Measurements from ENCODE around the gene ICE2. TPM values are rescaled to one million over a fixed set of nuclear protein-coding genes. Genes with fewer than 3 reads are reported as not detected.
A peak's percentile ranks its signal among the peaks of the same experiment; 100 is the strongest.

ICE2 gene
- total RNA-seq, 1 donor from 2014 or later = 69.7 TPM

DNA sequence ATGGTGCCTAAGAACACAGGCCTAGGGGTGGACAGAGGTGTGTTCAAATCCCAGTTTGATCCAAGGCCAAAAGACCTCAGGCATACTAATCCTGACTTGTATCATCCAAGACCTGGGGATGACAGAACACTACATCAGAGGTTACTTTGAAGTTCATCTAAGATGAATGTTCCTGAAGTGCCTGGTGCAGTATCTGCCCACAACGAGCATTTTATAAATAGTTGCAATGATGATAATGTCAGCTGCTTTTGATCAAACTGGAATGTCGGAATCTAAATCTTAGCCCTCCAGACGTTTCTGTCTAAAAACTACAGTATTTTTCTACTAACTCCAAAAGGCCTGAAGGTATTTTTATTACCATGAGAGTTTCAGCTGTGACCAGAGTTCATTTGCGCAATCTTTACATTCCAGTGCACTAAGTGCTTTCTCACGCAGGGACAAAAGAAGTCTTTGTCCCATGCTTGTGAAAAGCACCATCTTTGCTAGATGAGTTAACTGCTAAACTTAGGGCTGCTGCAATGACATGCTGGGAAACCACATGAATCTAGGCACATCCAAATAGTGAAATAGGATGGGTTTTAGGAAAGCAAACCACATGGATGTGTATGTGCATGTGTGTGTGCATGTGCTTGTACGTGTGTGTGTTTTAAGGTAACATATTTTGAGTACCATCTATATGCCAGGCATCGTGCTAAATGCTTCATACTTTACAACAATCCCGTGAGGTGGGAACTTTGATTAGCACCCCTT lies 99.2 kb downstream of the ICE2 start:
- no peaks in the 10 kb centered on the region for H3K27me3 Mint-ChIP-seq (ENCODE audit: low read depth)
- H3K27ac Mint-ChIP-seq (ENCODE audit: unreplicated experiment) = peak overlapping the region; percentile 79
- H3K36me3 Mint-ChIP-seq (ENCODE audit: low read depth) = no peaks in the 10 kb centered on the region
- no peak for DNase-seq (ENCODE audit: low read depth, low spot score)
- peak overlapping the region; percentile 58 for H3K4me3 Mint-ChIP-seq
- TF ChIP-seq, protein P1, sequence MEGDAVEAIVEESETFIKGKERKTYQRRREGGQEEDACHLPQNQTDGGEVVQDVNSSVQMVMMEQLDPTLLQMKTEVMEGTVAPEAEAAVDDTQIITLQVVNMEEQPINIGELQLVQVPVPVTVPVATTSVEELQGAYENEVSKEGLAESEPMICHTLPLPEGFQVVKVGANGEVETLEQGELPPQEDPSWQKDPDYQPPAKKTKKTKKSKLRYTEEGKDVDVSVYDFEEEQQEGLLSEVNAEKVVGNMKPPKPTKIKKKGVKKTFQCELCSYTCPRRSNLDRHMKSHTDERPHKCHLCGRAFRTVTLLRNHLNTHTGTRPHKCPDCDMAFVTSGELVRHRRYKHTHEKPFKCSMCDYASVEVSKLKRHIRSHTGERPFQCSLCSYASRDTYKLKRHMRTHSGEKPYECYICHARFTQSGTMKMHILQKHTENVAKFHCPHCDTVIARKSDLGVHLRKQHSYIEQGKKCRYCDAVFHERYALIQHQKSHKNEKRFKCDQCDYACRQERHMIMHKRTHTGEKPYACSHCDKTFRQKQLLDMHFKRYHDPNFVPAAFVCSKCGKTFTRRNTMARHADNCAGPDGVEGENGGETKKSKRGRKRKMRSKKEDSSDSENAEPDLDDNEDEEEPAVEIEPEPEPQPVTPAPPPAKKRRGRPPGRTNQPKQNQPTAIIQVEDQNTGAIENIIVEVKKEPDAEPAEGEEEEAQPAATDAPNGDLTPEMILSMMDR (conservative IDR thresholded peaks at IDR 0.05) = no peak
- H3K4me1 Mint-ChIP-seq = peaks cover 48% of the 10 kb centered on the region
- H3K9me3 Mint-ChIP-seq = no peaks in the 10 kb centered on the region

DNA sequence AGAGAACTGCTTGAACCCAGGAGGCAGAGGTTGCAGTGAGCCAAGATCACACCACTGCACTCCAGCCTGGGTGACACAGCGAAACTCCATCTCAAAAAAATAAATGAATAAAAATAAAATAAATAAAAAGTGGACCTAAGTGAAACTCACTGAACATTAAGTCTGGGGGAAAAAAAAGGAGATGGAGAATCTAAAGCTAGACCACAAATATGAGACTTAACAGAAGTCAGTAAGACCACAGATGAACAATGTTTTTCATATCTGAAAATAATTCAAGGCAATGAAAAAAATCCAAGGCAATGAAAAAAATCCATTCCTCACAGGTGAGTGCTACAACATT lies 99.8 kb downstream of the ICE2 start:
- TF ChIP-seq, protein P1 (conservative IDR thresholded peaks at IDR 0.05) = no peak
- H3K27ac Mint-ChIP-seq (ENCODE audit: unreplicated experiment) = peak overlapping the region; percentile 36
- H3K36me3 Mint-ChIP-seq (ENCODE audit: low read depth) = no peaks in the 10 kb centered on the region
- peaks cover 54% of the 10 kb centered on the region for H3K4me1 Mint-ChIP-seq
- H3K4me3 Mint-ChIP-seq = no peak overlapping the region
- no peak for DNase-seq (ENCODE audit: low read depth, low spot score)
- no peaks in the 10 kb centered on the region for H3K27me3 Mint-ChIP-seq (ENCODE audit: low read depth)
- no peaks in the 10 kb centered on the region for H3K9me3 Mint-ChIP-seq

DNA sequence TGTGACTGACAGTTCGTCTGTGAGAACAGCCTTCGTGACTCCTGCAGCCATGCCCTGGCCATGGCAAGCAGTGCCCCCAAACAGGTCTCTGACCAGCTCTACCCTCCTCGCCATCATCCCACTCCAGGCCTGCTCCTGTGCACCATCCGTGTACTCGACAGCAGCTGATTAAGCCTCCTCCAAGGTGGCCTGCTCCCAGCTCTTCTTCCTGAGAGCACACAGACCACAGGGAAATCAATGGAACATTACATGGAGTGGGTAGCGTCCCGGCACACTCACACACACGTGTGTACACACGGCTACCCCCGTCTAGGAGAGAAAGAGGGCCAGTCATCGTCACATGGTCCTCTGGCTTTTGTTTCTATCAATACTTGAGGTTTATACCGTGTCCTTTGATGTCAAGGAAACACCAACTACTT lies 102.3 kb downstream of the ICE2 start:
- Mint-ChIP-seq H3K36me3 (ENCODE audit: low read depth) (no peaks in the 10 kb centered on the region), H3K4me1 (peaks cover 64% of the 10 kb centered on the region), H3K27me3 (ENCODE audit: low read depth) (no peaks in the 10 kb centered on the region), H3K4me3 (no peak overlapping the region), H3K27ac (ENCODE audit: unreplicated experiment) (no peak overlapping the region), H3K9me3 (no peaks in the 10 kb centered on the region)
- no peak for DNase-seq (ENCODE audit: low read depth, low spot score)
- TF ChIP-seq, protein P1 (conservative IDR thresholded peaks at IDR 0.05) = no peak

DNA sequence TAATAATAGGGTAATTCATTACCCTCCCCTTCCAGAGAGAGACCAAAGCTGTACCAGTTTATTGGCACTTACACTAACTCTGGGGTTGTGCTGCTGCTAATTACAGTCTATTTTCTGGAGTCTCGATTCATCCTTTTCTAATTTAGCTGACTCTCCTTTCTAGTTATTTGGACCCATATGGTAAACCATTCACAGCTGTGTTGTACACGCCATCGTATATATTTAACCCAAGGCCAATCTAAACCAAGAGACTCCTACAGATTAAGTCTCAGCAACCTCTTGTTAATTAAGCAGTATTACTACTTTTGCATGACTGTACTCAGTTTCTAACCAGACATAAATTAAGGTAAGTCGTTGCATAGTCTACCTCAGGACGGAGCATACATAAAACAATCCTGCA lies 103.6 kb downstream of the ICE2 start:
- Mint-ChIP-seq H3K27me3 (ENCODE audit: low read depth) (no peaks in the 10 kb centered on the region), H3K27ac (ENCODE audit: unreplicated experiment) (no peak overlapping the region), H3K9me3 (no peaks in the 10 kb centered on the region), H3K4me1 (peaks cover 66% of the 10 kb centered on the region), H3K36me3 (ENCODE audit: low read depth) (no peaks in the 10 kb centered on the region), H3K4me3 (no peak overlapping the region)
- TF ChIP-seq, protein P1 (conservative IDR thresholded peaks at IDR 0.05) = no peak
- no peak for DNase-seq (ENCODE audit: low read depth, low spot score)

DNA sequence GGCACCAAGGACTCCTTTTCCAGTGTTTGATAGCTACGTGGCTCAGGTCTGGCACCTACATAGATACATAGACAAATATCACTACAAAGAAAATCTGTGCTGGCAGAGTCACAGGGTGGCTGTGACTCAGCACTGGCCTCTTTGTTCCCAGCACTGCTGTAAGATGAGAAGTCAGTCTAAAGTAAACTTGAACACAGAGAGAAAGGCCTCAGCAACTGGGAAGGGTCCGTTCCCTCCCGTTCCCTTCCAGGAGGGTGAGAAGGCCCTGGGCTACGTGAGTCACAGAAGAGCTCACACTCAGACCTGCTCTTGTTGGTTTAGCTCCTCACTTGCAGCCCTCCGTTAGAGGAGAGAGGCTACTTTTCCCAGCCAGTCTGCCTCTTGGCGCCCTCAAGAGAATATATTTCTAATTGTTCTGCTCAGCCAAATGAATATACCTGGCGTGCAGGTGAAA lies 104.3 kb downstream of the ICE2 start:
- peak overlapping the region; percentile 84 for H3K27ac Mint-ChIP-seq (ENCODE audit: unreplicated experiment)
- H3K9me3 Mint-ChIP-seq = no peaks in the 10 kb centered on the region
- no peaks in the 10 kb centered on the region for H3K27me3 Mint-ChIP-seq (ENCODE audit: low read depth)
- H3K4me1 Mint-ChIP-seq = peaks cover 66% of the 10 kb centered on the region
- H3K36me3 Mint-ChIP-seq (ENCODE audit: low read depth) = peaks cover 2% of the 10 kb centered on the region
- peak overlapping the region; percentile 52 for H3K4me3 Mint-ChIP-seq
- no peak for DNase-seq (ENCODE audit: low read depth, low spot score)
- TF ChIP-seq, protein P1 (conservative IDR thresholded peaks at IDR 0.05) = no peak
